Measurements from ENCODE around the gene DENND5A. TPM values are rescaled to one million over a fixed set of nuclear protein-coding genes. Genes with fewer than 3 reads are reported as not detected.
A peak's percentile ranks its signal among the peaks of the same experiment; 100 is the strongest.
"Not testable (repeated sequence)": the region's sequence is repeated elsewhere in the genome, so short reads cannot be mapped to it uniquely, and the experiment has no call there.

The DENND5A gene
- total RNA-seq, 4 donors from 2014 or later: 110 to 134 (median 118) TPM

DNA sequence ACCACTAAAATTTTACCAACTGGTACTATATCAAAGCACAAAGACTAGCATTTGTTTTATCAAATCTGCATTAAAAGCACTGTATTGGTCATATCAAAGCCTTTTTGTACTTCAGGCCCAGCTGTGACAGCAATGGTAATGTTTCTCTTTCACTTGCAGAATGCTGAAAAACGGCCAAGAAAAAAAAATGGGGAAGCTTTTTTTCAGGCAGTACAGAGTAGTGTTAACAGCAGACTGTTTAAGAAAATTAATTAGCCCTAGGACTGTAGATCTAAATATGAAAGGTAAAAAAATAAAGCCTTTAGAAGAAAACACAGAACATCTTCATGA lies 33.3 kb downstream of the DENND5A start:
- TF ChIP-seq EP300 (IDR thresholded peaks at IDR 0.05) (no peak), POLR2A (IDR thresholded peaks at IDR 0.05) (no peak)
- TF ChIP-seq, protein P1, sequence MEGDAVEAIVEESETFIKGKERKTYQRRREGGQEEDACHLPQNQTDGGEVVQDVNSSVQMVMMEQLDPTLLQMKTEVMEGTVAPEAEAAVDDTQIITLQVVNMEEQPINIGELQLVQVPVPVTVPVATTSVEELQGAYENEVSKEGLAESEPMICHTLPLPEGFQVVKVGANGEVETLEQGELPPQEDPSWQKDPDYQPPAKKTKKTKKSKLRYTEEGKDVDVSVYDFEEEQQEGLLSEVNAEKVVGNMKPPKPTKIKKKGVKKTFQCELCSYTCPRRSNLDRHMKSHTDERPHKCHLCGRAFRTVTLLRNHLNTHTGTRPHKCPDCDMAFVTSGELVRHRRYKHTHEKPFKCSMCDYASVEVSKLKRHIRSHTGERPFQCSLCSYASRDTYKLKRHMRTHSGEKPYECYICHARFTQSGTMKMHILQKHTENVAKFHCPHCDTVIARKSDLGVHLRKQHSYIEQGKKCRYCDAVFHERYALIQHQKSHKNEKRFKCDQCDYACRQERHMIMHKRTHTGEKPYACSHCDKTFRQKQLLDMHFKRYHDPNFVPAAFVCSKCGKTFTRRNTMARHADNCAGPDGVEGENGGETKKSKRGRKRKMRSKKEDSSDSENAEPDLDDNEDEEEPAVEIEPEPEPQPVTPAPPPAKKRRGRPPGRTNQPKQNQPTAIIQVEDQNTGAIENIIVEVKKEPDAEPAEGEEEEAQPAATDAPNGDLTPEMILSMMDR (IDR thresholded peaks at IDR 0.05): no peak
- H3K27me3 ChIP-seq: no peaks in the 10 kb centered on the region
- H3K4me1 ChIP-seq: peaks cover 0 to 37% (median 12%) of the 10 kb centered on the region in 4 donors
- no peaks in the 10 kb centered on the region for H3K9me3 ChIP-seq
- no peaks in the 10 kb centered on the region for H3K36me3 ChIP-seq
- peak in 1 of 2 donors; percentile 11 for DNase-seq (ENCODE audit: low spot score in 2 of 2)
- H3K27ac ChIP-seq: peak overlapping the region in 2 of 4 donors; percentile 56 to 65
- peak overlapping the region in 3 of 4 donors; percentile 28 to 34 (median 33) for H3K4me3 ChIP-seq
- WGBS, 2 donors: 0 to 4% methylated on average over 1 of the region's 1 CpG

DNA sequence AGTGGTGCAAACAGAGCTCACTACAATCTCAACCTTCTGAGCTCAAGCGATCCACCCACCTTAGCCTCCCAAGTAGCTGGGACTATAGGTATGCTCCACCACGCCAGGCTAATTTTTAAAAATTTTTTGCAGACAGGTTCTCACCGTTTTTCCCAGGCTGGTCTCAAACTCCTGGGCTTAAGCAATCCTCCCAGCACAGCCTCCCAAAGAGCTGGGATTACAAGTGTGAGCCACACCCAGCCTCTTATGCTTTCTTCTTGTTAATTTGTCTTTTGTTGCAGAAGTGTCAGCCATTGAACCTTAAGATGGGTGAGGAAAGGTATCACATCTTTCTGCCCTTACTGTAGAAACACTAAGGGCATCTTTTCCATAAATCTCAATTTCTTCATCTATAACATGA lies 34.9 kb downstream of the DENND5A start:
- no peak for DNase-seq (ENCODE audit: low spot score in 2 of 2)

DNA sequence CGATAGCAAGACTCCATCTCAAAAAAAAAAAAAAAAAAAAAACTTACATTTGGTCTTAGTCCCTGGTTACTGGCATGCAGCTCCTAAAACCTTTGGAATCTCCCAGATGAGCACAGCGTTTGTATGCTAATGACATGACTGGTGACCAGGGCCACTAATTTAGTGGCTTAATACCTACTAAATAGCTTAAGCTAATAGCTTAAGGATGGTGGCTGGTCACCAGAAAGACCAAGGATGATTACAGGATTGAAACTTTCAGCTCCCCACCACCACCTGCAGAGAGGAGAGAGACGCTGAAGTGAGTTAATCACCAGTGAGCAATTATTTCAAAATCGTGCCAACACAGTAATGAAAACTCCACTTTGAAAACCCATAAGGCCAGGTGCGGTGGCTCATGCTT lies 37.1 kb downstream of the DENND5A start:
- Histone ChIP-seq H3K4me3 (no peak overlapping the region), H3K4me1 (peaks cover 0 to 41% (median 12%) of the 10 kb centered on the region in 4 donors), H3K9me3 (no peaks in the 10 kb centered on the region), H3K27me3 (no peaks in the 10 kb centered on the region), H3K36me3 (no peaks in the 10 kb centered on the region), H3K27ac (no peak overlapping the region)
- WGBS, 2 donors: 82 to 85% methylated on average over 5 of the region's 5 CpGs
- no peak for DNase-seq (ENCODE audit: low spot score in 2 of 2)
- TF ChIP-seq POLR2A (IDR thresholded peaks at IDR 0.05): no peak

More for the DNA sequence above, 34.9 kb downstream of the DENND5A start:
- no peak overlapping the region for H3K27ac ChIP-seq
- WGBS, 2 donors: 88 to 92% methylated on average over 3 of the region's 3 CpGs
- H3K27me3 ChIP-seq: no peaks in the 10 kb centered on the region
- no peaks in the 10 kb centered on the region for H3K36me3 ChIP-seq
- peaks cover 0 to 41% (median 12%) of the 10 kb centered on the region in 4 donors for H3K4me1 ChIP-seq
- no peak overlapping the region for H3K4me3 ChIP-seq
- TF ChIP-seq POLR2A (IDR thresholded peaks at IDR 0.05) (no peak), EP300 (IDR thresholded peaks at IDR 0.05) (no peak)
- TF ChIP-seq, protein P1 (IDR thresholded peaks at IDR 0.05): no peak
- no peaks in the 10 kb centered on the region for H3K9me3 ChIP-seq

DNA sequence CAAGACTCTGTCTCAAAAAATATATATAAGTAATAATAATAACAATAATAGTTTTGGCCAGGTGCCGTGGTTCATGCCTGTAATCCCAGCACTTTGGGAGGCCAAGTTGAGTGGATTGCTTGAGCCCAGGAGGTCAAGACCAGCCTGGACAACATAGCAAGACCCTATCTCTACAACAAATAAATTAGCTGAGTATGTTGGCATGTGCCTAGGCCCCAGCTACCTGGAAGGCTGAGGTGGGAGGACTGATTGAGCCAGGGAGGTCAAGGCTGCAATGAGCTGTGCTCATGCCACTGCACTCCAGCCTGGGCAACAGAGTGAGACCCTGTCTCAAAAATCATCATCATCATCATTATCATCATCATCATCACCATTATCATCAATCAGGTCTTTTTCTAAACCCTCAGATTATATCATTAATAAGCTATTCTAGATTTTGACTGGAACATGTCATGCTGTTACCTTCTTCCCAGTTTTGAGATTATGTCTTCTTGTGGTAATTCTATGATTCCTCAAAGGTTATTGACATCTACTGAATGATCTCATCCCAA lies 39.3 kb downstream of the DENND5A start:
- TF ChIP-seq POLR2A (IDR thresholded peaks at IDR 0.05): no peak
- TF ChIP-seq, protein P1 (IDR thresholded peaks at IDR 0.05): no peak
- no peak for TF ChIP-seq EP300 (IDR thresholded peaks at IDR 0.05)
- WGBS, 2 donors: 94 to 100% methylated on average over 1 of the region's 1 CpG
- Histone ChIP-seq H3K9me3 (no peaks in the 10 kb centered on the region), H3K27me3 (no peaks in the 10 kb centered on the region), H3K4me1 (peaks cover 0 to 30% (median 2%) of the 10 kb centered on the region in 4 donors), H3K27ac (no peak overlapping the region), H3K4me3 (no peak overlapping the region), H3K36me3 (no peaks in the 10 kb centered on the region)
- no peak for DNase-seq (ENCODE audit: low spot score in 2 of 2)

DNA sequence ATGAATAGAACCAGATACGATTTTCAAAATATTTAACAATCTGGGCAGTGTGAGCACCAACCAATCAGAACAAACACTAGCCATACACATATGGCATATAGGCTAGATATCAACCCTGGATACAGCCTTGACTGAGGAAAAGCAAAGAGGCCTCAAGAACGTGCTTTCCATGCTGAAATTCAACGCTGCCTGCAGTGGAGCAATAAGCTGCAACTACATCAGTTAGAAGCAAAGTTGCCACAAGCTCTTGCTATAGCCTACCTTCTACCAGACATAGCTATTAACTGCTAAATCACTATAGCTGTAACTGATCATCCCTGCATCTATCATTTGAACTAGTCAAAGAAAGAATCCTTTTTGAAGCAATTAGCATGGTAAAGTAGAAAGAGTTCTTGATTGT lies 42.5 kb downstream of the DENND5A start:
- Histone ChIP-seq H3K27me3 (no peaks in the 10 kb centered on the region), H3K4me1 (peaks cover 0 to 36% (median 0%) of the 10 kb centered on the region in 4 donors), H3K4me3 (no peak overlapping the region), H3K27ac (no peak overlapping the region), H3K36me3 (no peaks in the 10 kb centered on the region), H3K9me3 (no peaks in the 10 kb centered on the region)
- WGBS, 2 donors: 39 to 42% methylated on average over 3 of the region's 3 CpGs
- no peak for DNase-seq (ENCODE audit: low spot score in 2 of 2)
- TF ChIP-seq POLR2A (IDR thresholded peaks at IDR 0.05) (no peak), EP300 (IDR thresholded peaks at IDR 0.05) (no peak)
- TF ChIP-seq, protein P1 (IDR thresholded peaks at IDR 0.05): no peak

DNA sequence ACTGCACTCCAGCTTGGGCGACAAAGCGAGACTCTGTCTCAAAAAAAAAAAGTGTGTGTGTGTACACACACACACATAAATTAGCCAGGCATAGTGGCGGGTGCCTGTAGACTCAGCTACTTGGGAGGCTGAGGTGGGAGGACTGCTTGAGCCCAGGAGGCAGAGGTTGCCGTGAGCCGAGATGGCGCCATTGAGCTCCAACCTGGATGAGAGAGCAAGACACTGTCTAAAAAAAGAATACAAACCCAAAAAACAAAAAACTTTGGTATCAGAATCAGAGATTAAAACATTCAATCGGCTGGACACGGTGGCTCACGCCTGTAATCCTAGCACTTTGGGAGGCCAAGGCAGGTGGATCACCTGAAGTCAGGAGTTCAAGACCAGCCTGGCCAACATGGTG lies 44.3 kb downstream of the DENND5A start:
- H3K27me3 ChIP-seq; H3K9me3 ChIP-seq; H3K27ac ChIP-seq; H3K4me3 ChIP-seq; DNase-seq (ENCODE audit: low spot score in 2 of 2); H3K36me3 ChIP-seq: not testable (repeated sequence)
- peaks cover 0 to 32% (median 0%) of the 10 kb centered on the region in 4 donors for H3K4me1 ChIP-seq
- WGBS, 2 donors: 99% methylated on average over 9 of the region's 9 CpGs
